K562 (cell line): ENCODE measurements around the gene ANXA9. TPM values are rescaled to one million over a fixed set of nuclear protein-coding genes. Genes with fewer than 3 reads are reported as not detected.
A peak's percentile ranks its signal among the peaks of the same experiment; 100 is the strongest.

Experiments
- ATAC-seq: fragments of 200-7000 bp; cut with Tn5 transposase; 3 replicates; pipeline ENCODE4 v1.9.1; 2020; ENCODE audit warnings: moderate library complexity
- BruUV-seq: library from RNA; stranded (reverse); fragments of 400-500 nt; replicated peaks from 2 replicates; lab custom pipeline; 2021; lab: Mats Ljungman, UMichigan
- CTCF ChIA-PET: fragments of 300-600 bp; formaldehyde crosslinking; extraction: SDS; loops from one replicate; lab custom pipeline; 2021; ENCODE audit warnings: low intra/inter-chr PET ratio; lab: Yijun Ruan, JAX
- POLR2A ChIA-PET: fragments of 300-600, 350-650 bp; sonication (Branson Sonifier 250); formaldehyde crosslinking; extraction: SDS; loops from one replicate; lab custom pipeline; 2021; ENCODE audit warnings: antibody characterized with exemption, inconsistent platforms; lab: Yijun Ruan, JAX
- DNase-seq, 4 experiments: peaks; one replicate each; pipeline versions ENCODE4 v3.0.0 to v3.0.0-alpha.2; 2011 to 2018; ENCODE audit warnings: low spot score in 3 of 4, mixed read lengths in 3 of 4; ENCODE audit errors: extremely low read depth in 1 of 4
- FAIRE-seq: peaks from 2 replicates; lab custom pipeline; 2011; peaks lifted over from hg19 to GRCh38; lab: Jason Lieb, UNC
- H2AFZ ChIP-seq: 2 replicates; pipeline ENCODE4 v1.6.0; 2011; ENCODE audit warnings: low read depth, low read length, control low read depth, inconsistent platforms
- H3K27ac ChIP-seq: fragments of 200-600 bp; 3 replicates; pipeline ENCODE4 v1.8.0; 2011; ENCODE audit warnings: low read depth, mild to moderate bottlenecking, control low read depth, inconsistent platforms, low read length, moderate library complexity, mixed read lengths; ENCODE audit errors: extremely low read depth
- H3K27me3 ChIP-seq, 2 experiments: fragments of 300-600 bp in 1 of 2; 2 replicates in 1 of 2; 3 replicates in 1 of 2; pipeline versions ENCODE4 v1.6.0 to v1.8.0; 2011; ENCODE audit warnings: inconsistent platforms in 2 of 2, low read length in 2 of 2, mild to moderate bottlenecking in 1 of 2, mixed read lengths in 1 of 2, moderate library complexity in 1 of 2; ENCODE audit not compliant: control insufficient read depth in 2 of 2, insufficient read depth in 2 of 2
- H3K36me3 ChIP-seq: fragments of 300-600 bp; 3 replicates; pipeline ENCODE4 v1.8.0; 2011; ENCODE audit warnings: mild to moderate bottlenecking, low read length, inconsistent platforms; ENCODE audit not compliant: control insufficient read depth, insufficient read depth
- H3K4me1 ChIP-seq, 2 experiments: fragments of 200-600 bp in 1 of 2; replicated peaks in 1 of 2; 2 replicates in 1 of 2; 3 replicates in 1 of 2; pipeline versions ENCODE4 v1.5.1 to v1.8.0; 2011; ENCODE audit warnings: inconsistent platforms in 2 of 2, low read length in 2 of 2, mild to moderate bottlenecking in 1 of 2, mixed read lengths in 1 of 2, moderate library complexity in 1 of 2; ENCODE audit not compliant: control insufficient read depth in 2 of 2, insufficient read depth in 2 of 2
- H3K4me2 ChIP-seq: 2 replicates; pipeline ENCODE4 v1.6.1; 2011; ENCODE audit warnings: low read length, control low read depth, inconsistent platforms, mixed read lengths; ENCODE audit not compliant: insufficient read depth
- H3K4me3 ChIP-seq: fragments of 200-600 bp; sonication (generic), shearing (Covaris generic); 2 replicates; pipeline ENCODE4 v1.5.1; 2016; ENCODE audit warnings: control low read depth, inconsistent platforms
- H3K79me2 ChIP-seq: fragments of 200-600 bp; 3 replicates; pipeline ENCODE4 v1.8.0; 2011; ENCODE audit warnings: low read length, inconsistent platforms; ENCODE audit not compliant: control insufficient read depth, insufficient read depth
- H3K9ac ChIP-seq, 2 experiments: 2 replicates each; pipeline versions ENCODE4 v1.6.0 to v1.6.1; 2011; ENCODE audit warnings: low read depth in 2 of 2, low read length in 2 of 2, control low read depth in 1 of 2, inconsistent platforms in 1 of 2, mild to moderate bottlenecking in 1 of 2, mixed read lengths in 1 of 2; ENCODE audit not compliant: insufficient read depth in 1 of 2
- H3K9me1 ChIP-seq: one replicate; pipeline ENCODE4 v1.6.0; 2011; ENCODE audit warnings: inconsistent platforms, mild to moderate bottlenecking, low read length, moderate library complexity; ENCODE audit not compliant: control insufficient read depth, insufficient read depth
- H3K9me3 ChIP-seq: replicated peaks from 2 replicates; pipeline ENCODE4 v1.5.1; 2011; ENCODE audit warnings: low read depth, low read length, inconsistent platforms; ENCODE audit not compliant: control insufficient read depth, insufficient read depth
- H4K20me1 ChIP-seq: replicated peaks from 2 replicates; pipeline ENCODE4 v1.6.1; 2011; ENCODE audit warnings: low read length, inconsistent platforms, mixed read lengths; ENCODE audit not compliant: control insufficient read depth, insufficient read depth
- POLR2A ChIP-seq: fragments of 450-650 bp; conservative IDR thresholded peaks from 2 replicates; pipeline ENCODE4 v1.6.1; 2016
- POLR2AphosphoS5 ChIP-seq: IDR thresholded peaks from 2 replicates; pipeline ENCODE4 v1.6.1; 2011; ENCODE audit warnings: mild to moderate bottlenecking, low read depth, low read length, moderate library complexity; ENCODE audit not compliant: control insufficient read depth, insufficient read depth
- TAF9B ChIP-seq: fragments of 450-650 bp; IDR thresholded peaks from 2 replicates; pipeline ENCODE4 v1.6.1; 2018; ENCODE audit warnings: mild to moderate bottlenecking; ENCODE audit not compliant: partially characterized antibody
- TEAD4 ChIP-seq, 2 experiments: sonication (generic) in 1 of 2; formaldehyde crosslinking in 1 of 2; IDR thresholded peaks; 2 replicates each; pipeline versions ENCODE4 v1.6.1 to v1.8.0; 2012 to 2022; ENCODE audit warnings: borderline replicate concordance in 1 of 2, inconsistent platforms in 1 of 2, low read length in 1 of 2, mild to moderate bottlenecking in 1 of 2, missing genetic modification reagents in 1 of 2
- ZNF253 ChIP-seq: fragments of 250-450 bp; sonication (Bioruptor Pico); conservative IDR thresholded peaks from 2 replicates; pipeline ENCODE4 v1.6.1; 2021; ENCODE audit warnings: mild to moderate bottlenecking
- WGBS: fragments of 100-300 bp; shearing (Covaris generic); methylation state at CpG from one replicate; pipeline ENCODE4 v1.1.6; 2016; ENCODE audit warnings: low coverage, mixed read lengths; ENCODE audit not compliant: insufficient coverage; ENCODE audit errors: missing lambda C conversion rate; 5-methylcytosine and 5-hydroxymethylcytosine counted together
- in situ Hi-C: fragments of 300-500 bp; cut with MboI; formaldehyde crosslinking; loops from 4 replicates; pipeline ENCODE4 v1.15.0; 2018; ENCODE audit warnings: inconsistent platforms, mixed read lengths
- intact Hi-C: fragments of 100-400 bp; cut with micrococcal nuclease; formaldehyde crosslinking; loops from 2 replicates; pipeline ENCODE4 v1.14.2; 2022
- polyA plus RNA-seq, 8 experiments: library from polyadenylated mRNA; depleted of rRNA in 4 of 8; stranded (reverse) in 5 of 8; unstranded in 3 of 8; fragments of >200 nt; fragmentation: Nextera tagmentation in 2 of 8; fragmentation: Illumina TruSeq in 1 of 8; extraction: Ambion mirVana in 2 of 8; extraction: Trizol in 1 of 8; gene quantifications; 2 replicates each; pipeline versions ENCODE4 v1.2.1 to v1.2.3, GENCODE V29; 2011 to 2014; ENCODE audit warnings: inconsistent platforms in 1 of 8, missing spikeins in 1 of 8
- total RNA-seq, 7 experiments: library from RNA; depleted of rRNA in 6 of 7; stranded (reverse); fragments of >200 nt in 6 of 7; fragmentation: Illumina TruSeq in 2 of 7; extraction: Trizol in 2 of 7; gene quantifications; 2 replicates each; pipeline versions ENCODE4 v1.2.1 to v1.2.3, GENCODE V29; 2011 to 2021; ENCODE audit warnings: low replicate concordance in 1 of 7

Gene ANXA9
- total and polyA plus RNA-seq, 9 of the 15 experiments (the other 6 are each of a cell fraction or from before 2014, with no cell fraction given) = 0.24 to 1.6 (median 0.57) TPM

GRCh38 chr1:150964164-150964489 lies 18.0 kb upstream of the ANXA9 start:
- TF ChIP-seq POLR2A (peak; percentile 33; the same call in 1 of the 2 replicates), TEAD4 (IDR thresholded peaks at IDR 0.05; ENCODE audit: low read length) (no peak), TEAD4 (CRISPR knock-in tag; IDR thresholded peaks at IDR 0.05; ENCODE audit: borderline replicate concordance) (no peak)
- in situ Hi-C loops = no loop called here
- peaks cover 11% of the 10 kb centered on the region for H3K79me2 ChIP-seq
- no peak overlapping the region for H3K4me2 ChIP-seq
- DNase-seq (no peak), ATAC-seq (no peak), FAIRE-seq (no peak)
- CTCF ChIA-PET = no interaction called here
- no peak overlapping the region for H2AFZ ChIP-seq
- POLR2A ChIA-PET = interaction anchor here (0.5 to 7.5 kb wide), 7 partner anchors 8 to 456 kb away, joined by 3 to 64 read pairs (median 3); partner anchors contain the start of genes CERS2 and ECM1
- 94% methylated on average over 5 of the region's 5 CpGs for WGBS
- no peaks in the 10 kb centered on the region for H3K27me3 ChIP-seq
- intact Hi-C loops = no loop called here
- no TSS peak for BruUV-seq
- H3K4me3 ChIP-seq = no peak overlapping the region
- H3K9me1 ChIP-seq = no peaks in the 10 kb centered on the region
- peaks cover 0 to 4% of the 10 kb centered on the region in 2 experiments; a peak in 2 of 5 replicates for H3K4me1 ChIP-seq
- no peak overlapping the region for H3K9ac ChIP-seq
- no peak overlapping the region for H3K27ac ChIP-seq
- H4K20me1 ChIP-seq = peaks cover 11% of the 10 kb centered on the region
- H3K36me3 ChIP-seq = peaks cover 95% of the 10 kb centered on the region
- H3K9me3 ChIP-seq = no peaks in the 10 kb centered on the region

GRCh38 chr1:150965605-150966004 lies 16.5 kb upstream of the ANXA9 start:
- Histone ChIP-seq H3K9me1 (no peaks in the 10 kb centered on the region), H3K27ac (no peak overlapping the region), H3K36me3 (peaks cover 93% of the 10 kb centered on the region), H2AFZ (no peak overlapping the region), H3K27me3 (no peaks in the 10 kb centered on the region), H3K9ac (no peak overlapping the region; a peak in 1 of 4 replicates), H4K20me1 (peaks cover 13% of the 10 kb centered on the region), H3K9me3 (no peaks in the 10 kb centered on the region), H3K79me2 (peaks cover 24% of the 10 kb centered on the region), H3K4me2 (no peak overlapping the region), H3K4me1 (peaks cover 3 to 7% of the 10 kb centered on the region in 2 experiments; a peak in 4 of 5 replicates), H3K4me3 (no peak overlapping the region)
- POLR2A ChIA-PET = interaction anchor here (1.1 to 7.5 kb wide), 4 partner anchors 9 to 22 kb away, joined by 3 to 64 read pairs (median 30); partner anchors contain the start of gene CERS2
- no peak for ATAC-seq
- DNase-seq = no peak
- WGBS = 80% methylated on average over 4 of the region's 4 CpGs
- intact Hi-C loops = no loop called here
- no peak for FAIRE-seq
- in situ Hi-C loops = no loop called here
- TF ChIP-seq POLR2A (0 out of 2 replicates have a peak, but pooled peaks have one; percentile 27), POLR2AphosphoS5 (peak; percentile 12; the same call in 1 of the 2 replicates), ZNF253 (CRISPR knock-in tag) (no peak), TAF9B (no peak)
- CTCF ChIA-PET = interaction anchor here (1.4 kb wide), 1 partner anchor 14 kb away, joined by 5 read pairs; no protein-coding TSS in a partner anchor
- BruUV-seq = TSS peak; percentile 30
